Left renal pelvis (tissue), 4 donors: ENCODE results near the gene RPS19BP1. TPM values are rescaled to one million over a fixed set of nuclear protein-coding genes. Genes with fewer than 3 reads are reported as not detected.

Experiments
- DNase-seq, 4 donors: peaks; one replicate each; pipeline ENCODE4 v3.0.0-alpha.2; 2013; ENCODE audit warnings: low read depth in 4 of 4, low spot score in 3 of 4
- polyA plus RNA-seq, 4 donors: library from polyadenylated mRNA; unstranded; fragments of 120-200 nt; gene quantifications; one replicate each; pipeline ENCODE4 v1.2.1, GENCODE V29; 2013; ENCODE audit not compliant: insufficient read length in 4 of 4

Gene RPS19BP1
- polyA plus RNA-seq, 4 donors: 33.2 to 61.4 (median 44.0) TPM

GRCh38 chr22:39493759-39494158, 38.8 kb downstream of the RPS19BP1 start:
- no peak for DNase-seq

- DNase-seq: no peak
Measured at GRCh38 chr22:39492186-39492585, 40.4 kb downstream of the RPS19BP1 start.

GRCh38 chr22:39491696-39492095, 40.9 kb downstream of the RPS19BP1 start:
- DNase-seq: no peak

GRCh38 chr22:39490966-39491680, 41.4 kb downstream of the RPS19BP1 start:
- DNase-seq: no peak

- no peak for DNase-seq
Measured at GRCh38 chr22:39490135-39490798, 42.3 kb downstream of the RPS19BP1 start.

- DNase-seq: no peak
Measured at GRCh38 chr22:39489094-39490068, 43.2 kb downstream of the RPS19BP1 start.

GRCh38 chr22:39488563-39489083, 43.9 kb downstream of the RPS19BP1 start:
- DNase-seq: no peak

GRCh38 chr22:39487826-39488520, 44.6 kb downstream of the RPS19BP1 start:
- DNase-seq: no peak

GRCh38 chr22:39486951-39487825, 45.4 kb downstream of the RPS19BP1 start:
- no peak for DNase-seq

- no peak for DNase-seq
Measured at GRCh38 chr22:39482768-39483167, 49.8 kb downstream of the RPS19BP1 start.

- DNase-seq: no peak
Measured at GRCh38 chr22:39481595-39481994, 51.0 kb downstream of the RPS19BP1 start.

GRCh38 chr22:39481054-39481453, 51.5 kb downstream of the RPS19BP1 start:
- DNase-seq: no peak

- DNase-seq: no peak
Measured at GRCh38 chr22:39480557-39480956, 52.0 kb downstream of the RPS19BP1 start.

- no peak for DNase-seq
Measured at GRCh38 chr22:39479254-39479653, 53.3 kb downstream of the RPS19BP1 start.

Other genes starting within 250 kb of the RPS19BP1 start
- 1,000 to 10,000 TPM; 2,659 to 3,242 (median 3,013) TPM for gene RPL3, start 213.1 kb downstream of the RPS19BP1 start, polyA plus RNA-seq
- 10 to 100 TPM; 18.8 to 26.7 (median 20.8) TPM for gene SYNGR1, start 182.8 kb downstream of the RPS19BP1 start, polyA plus RNA-seq
- 10 to 100 TPM; 21.8 to 33.6 (median 24.8) TPM for gene TAB1, start 133.0 kb downstream of the RPS19BP1 start, polyA plus RNA-seq
- 10 to 100 TPM; 14.6 to 27.5 (median 21.3) TPM for gene MGAT3, start 75.7 kb downstream of the RPS19BP1 start, polyA plus RNA-seq
- 10 to 100 TPM; 23.3 to 37.1 (median 33.9) TPM for gene MIEF1, start 30.5 kb downstream of the RPS19BP1 start, polyA plus RNA-seq
- gene ATF4, start 12.2 kb downstream of the RPS19BP1 start, polyA plus RNA-seq: 100 to 1,000 TPM; 276 to 311 (median 304) TPM
- under 1 TPM; 0.03 to 0.15 (median 0.07) TPM for gene CACNA1I, start 38.0 kb upstream of the RPS19BP1 start, polyA plus RNA-seq